Ishikawa (cell line): ENCODE data around the gene KCNAB1.

Experiments
- CEBPB ChIP-seq: IDR thresholded peaks from 2 replicates; pipeline ENCODE4 v1.6.1; 2012
- CREB1 ChIP-seq: IDR thresholded peaks from 2 replicates; pipeline ENCODE4 v1.6.1; 2012; ENCODE audit warnings: low read depth
- EGR1 ChIP-seq: IDR thresholded peaks from 2 replicates; pipeline ENCODE4 v1.6.1; 2012
- EP300 ChIP-seq: IDR thresholded peaks from 2 replicates; pipeline ENCODE4 v1.6.1; 2012; ENCODE audit warnings: borderline replicate concordance
- FOXM1 ChIP-seq: IDR thresholded peaks from 2 replicates; pipeline ENCODE4 v1.6.1; 2012; ENCODE audit warnings: low read depth, borderline replicate concordance
- NFIC ChIP-seq: IDR thresholded peaks from 2 replicates; pipeline ENCODE4 v1.6.1; 2012
- RAD21 ChIP-seq: IDR thresholded peaks from 2 replicates; pipeline ENCODE4 v1.6.1; 2012; ENCODE audit warnings: low read depth
- TAF1 ChIP-seq: IDR thresholded peaks from 2 replicates; pipeline ENCODE4 v1.6.1; 2012; ENCODE audit warnings: low read depth, mild to moderate bottlenecking
- TCF12 ChIP-seq: IDR thresholded peaks from 2 replicates; pipeline ENCODE4 v1.6.1; 2012; ENCODE audit warnings: low read depth
- TEAD4 ChIP-seq: IDR thresholded peaks from 2 replicates; pipeline ENCODE4 v1.6.1; 2012
- YY1 ChIP-seq: IDR thresholded peaks from 2 replicates; pipeline ENCODE4 v1.6.1; 2012; ENCODE audit warnings: low read depth
- ZBTB7A ChIP-seq: IDR thresholded peaks from 2 replicates; pipeline ENCODE4 v1.6.1; 2012; ENCODE audit warnings: low read depth
- TF ChIP-seq, protein P1 (sequence below): IDR thresholded peaks from 2 replicates; pipeline ENCODE4 v1.6.1; 2012; ENCODE audit warnings: low read depth, mild to moderate bottlenecking
- TF ChIP-seq, protein P2 (sequence below): IDR thresholded peaks from 2 replicates; pipeline ENCODE4 v1.6.1; 2012
- TF ChIP-seq, protein P3 (sequence below): IDR thresholded peaks from 2 replicates; pipeline ENCODE4 v1.6.1; 2012

The KCNAB1 gene

GRCh38 chr3:156358232-156358631 lies 237.9 kb downstream of the KCNAB1 start:
- TF ChIP-seq YY1 (no peak), RAD21 (no peak), CEBPB (no peak), EGR1 (no peak)

DNA sequence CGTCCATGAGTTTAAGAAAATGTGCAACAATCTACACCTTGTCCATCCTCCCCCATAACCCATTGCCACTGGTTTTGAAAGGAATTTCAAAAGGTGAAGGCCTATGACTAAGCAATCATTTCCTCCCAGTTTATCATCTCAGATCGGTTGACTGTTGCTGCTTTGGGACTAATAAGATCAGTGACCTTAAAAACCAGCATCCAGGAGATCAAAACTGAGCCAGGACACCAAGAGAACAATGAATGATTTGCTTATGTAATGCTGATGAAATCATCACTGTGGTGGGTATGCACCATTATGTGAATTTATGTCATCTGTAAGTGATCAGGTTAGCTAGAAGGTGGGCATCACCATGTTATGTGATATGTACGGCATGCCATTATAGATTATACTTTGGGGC lies 239.0 kb downstream of the KCNAB1 start:
- no peak for TF ChIP-seq TCF12

GRCh38 chr3:156360083-156360482 lies 239.7 kb downstream of the KCNAB1 start:
- TF ChIP-seq TCF12 (no peak), YY1 (no peak), CEBPB (no peak), NFIC (no peak), ZBTB7A (no peak), FOXM1 (no peak), CREB1 (no peak), TAF1 (no peak), EGR1 (no peak), RAD21 (no peak), TEAD4 (no peak), EP300 (no peak)
- TF ChIP-seq, protein P1, sequence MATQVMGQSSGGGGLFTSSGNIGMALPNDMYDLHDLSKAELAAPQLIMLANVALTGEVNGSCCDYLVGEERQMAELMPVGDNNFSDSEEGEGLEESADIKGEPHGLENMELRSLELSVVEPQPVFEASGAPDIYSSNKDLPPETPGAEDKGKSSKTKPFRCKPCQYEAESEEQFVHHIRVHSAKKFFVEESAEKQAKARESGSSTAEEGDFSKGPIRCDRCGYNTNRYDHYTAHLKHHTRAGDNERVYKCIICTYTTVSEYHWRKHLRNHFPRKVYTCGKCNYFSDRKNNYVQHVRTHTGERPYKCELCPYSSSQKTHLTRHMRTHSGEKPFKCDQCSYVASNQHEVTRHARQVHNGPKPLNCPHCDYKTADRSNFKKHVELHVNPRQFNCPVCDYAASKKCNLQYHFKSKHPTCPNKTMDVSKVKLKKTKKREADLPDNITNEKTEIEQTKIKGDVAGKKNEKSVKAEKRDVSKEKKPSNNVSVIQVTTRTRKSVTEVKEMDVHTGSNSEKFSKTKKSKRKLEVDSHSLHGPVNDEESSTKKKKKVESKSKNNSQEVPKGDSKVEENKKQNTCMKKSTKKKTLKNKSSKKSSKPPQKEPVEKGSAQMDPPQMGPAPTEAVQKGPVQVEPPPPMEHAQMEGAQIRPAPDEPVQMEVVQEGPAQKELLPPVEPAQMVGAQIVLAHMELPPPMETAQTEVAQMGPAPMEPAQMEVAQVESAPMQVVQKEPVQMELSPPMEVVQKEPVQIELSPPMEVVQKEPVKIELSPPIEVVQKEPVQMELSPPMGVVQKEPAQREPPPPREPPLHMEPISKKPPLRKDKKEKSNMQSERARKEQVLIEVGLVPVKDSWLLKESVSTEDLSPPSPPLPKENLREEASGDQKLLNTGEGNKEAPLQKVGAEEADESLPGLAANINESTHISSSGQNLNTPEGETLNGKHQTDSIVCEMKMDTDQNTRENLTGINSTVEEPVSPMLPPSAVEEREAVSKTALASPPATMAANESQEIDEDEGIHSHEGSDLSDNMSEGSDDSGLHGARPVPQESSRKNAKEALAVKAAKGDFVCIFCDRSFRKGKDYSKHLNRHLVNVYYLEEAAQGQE = no peak
- TF ChIP-seq, protein P2, sequence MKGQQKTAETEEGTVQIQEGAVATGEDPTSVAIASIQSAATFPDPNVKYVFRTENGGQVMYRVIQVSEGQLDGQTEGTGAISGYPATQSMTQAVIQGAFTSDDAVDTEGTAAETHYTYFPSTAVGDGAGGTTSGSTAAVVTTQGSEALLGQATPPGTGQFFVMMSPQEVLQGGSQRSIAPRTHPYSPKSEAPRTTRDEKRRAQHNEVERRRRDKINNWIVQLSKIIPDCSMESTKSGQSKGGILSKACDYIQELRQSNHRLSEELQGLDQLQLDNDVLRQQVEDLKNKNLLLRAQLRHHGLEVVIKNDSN = no peak
- TF ChIP-seq, protein P3, sequence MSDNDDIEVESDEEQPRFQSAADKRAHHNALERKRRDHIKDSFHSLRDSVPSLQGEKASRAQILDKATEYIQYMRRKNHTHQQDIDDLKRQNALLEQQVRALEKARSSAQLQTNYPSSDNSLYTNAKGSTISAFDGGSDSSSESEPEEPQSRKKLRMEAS = no peak

DNA sequence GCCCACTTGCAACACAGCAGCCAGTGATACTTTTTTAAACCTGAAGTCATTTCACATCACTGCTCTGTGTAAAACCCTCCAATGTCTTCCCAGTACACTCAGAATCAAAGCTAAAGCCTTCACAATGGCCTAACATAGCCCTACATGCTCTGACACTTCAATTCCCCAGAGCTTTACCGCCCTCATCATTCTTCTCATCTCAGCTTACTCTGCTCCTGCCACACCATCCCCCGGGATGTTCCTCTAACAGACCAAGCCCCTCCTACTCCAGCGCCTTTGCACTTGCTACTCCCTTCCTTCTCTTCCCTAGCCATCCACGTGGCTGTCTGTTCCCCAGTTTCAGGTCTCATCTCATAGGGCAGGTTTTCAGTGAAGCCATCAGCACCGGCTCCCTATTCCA lies 240.6 kb downstream of the KCNAB1 start:
- TF ChIP-seq RAD21 (no peak), NFIC (no peak), EGR1 (no peak)

GRCh38 chr3:156366559-156366958 lies 246.2 kb downstream of the KCNAB1 start:
- TF ChIP-seq, protein P2 = no peak
- TF ChIP-seq CEBPB (no peak), NFIC (no peak), YY1 (no peak), CREB1 (no peak), EGR1 (no peak), ZBTB7A (no peak), FOXM1 (no peak), TEAD4 (no peak), TCF12 (no peak), TAF1 (no peak)
- TF ChIP-seq, protein P1 = no peak
- TF ChIP-seq, protein P3 = no peak

- TF ChIP-seq, protein P1 = no peak
- TF ChIP-seq EGR1 (no peak), TEAD4 (no peak), ZBTB7A (no peak), CREB1 (no peak), FOXM1 (no peak), TAF1 (no peak), YY1 (no peak), NFIC (no peak), CEBPB (no peak), EP300 (no peak), TCF12 (no peak), RAD21 (no peak)
- TF ChIP-seq, protein P3 = no peak
- TF ChIP-seq, protein P2 = no peak
These were observed 247.8 kb downstream of the KCNAB1 start for GRCh38 chr3:156368189-156368588.
